ENCODE results near the gene GANAB.
"Not testable (repeated sequence)": the region's sequence is repeated elsewhere in the genome, so short reads cannot be mapped to it uniquely, and the experiment has no call there.

The GANAB gene

GRCh38 chr11:62603776-62604299, 42.6 kb downstream of the GANAB start:
- no peak for DNase-seq (ENCODE audit: extremely low spot score, insufficient read length, low read depth)
- FAIRE-seq: no peak

- DNase-seq (ENCODE audit: extremely low spot score, insufficient read length, low read depth): no peak
- no peak for FAIRE-seq
Observed at GRCh38 chr11:62603072-62603408, 43.4 kb downstream of the GANAB start.

- DNase-seq (ENCODE audit: extremely low spot score, insufficient read length, low read depth) (no peak), FAIRE-seq (no peak)
Observed at GRCh38 chr11:62602141-62603071, 44.0 kb downstream of the GANAB start.

- DNase-seq (ENCODE audit: extremely low spot score, insufficient read length, low read depth) (peak; percentile 90), FAIRE-seq (peak; percentile 99)
Observed at GRCh38 chr11:62601372-62602140, 44.9 kb downstream of the GANAB start, which contains the start of gene MTA2. Gene MTA2, minus strand, starts transcription at chr11:62601865. Its CDS starts 415 bp downstream, at chr11:62601450.

GRCh38 chr11:62601122-62601371, 45.4 kb downstream of the GANAB start:
- DNase-seq (ENCODE audit: extremely low spot score, insufficient read length, low read depth): no peak
- no peak for FAIRE-seq

GRCh38 chr11:62600367-62601121, 45.9 kb downstream of the GANAB start:
- no peak for DNase-seq (ENCODE audit: extremely low spot score, insufficient read length, low read depth)
- FAIRE-seq: peak; percentile 36

GRCh38 chr11:62599901-62600300, 46.5 kb downstream of the GANAB start:
- DNase-seq (ENCODE audit: extremely low spot score, insufficient read length, low read depth) (no peak), FAIRE-seq (no peak)

GRCh38 chr11:62599069-62599696, 47.2 kb downstream of the GANAB start:
- peak; percentile 90 for DNase-seq (ENCODE audit: extremely low spot score, insufficient read length, low read depth)
- FAIRE-seq: peak; percentile 99

GRCh38 chr11:62595124-62595523, 51.3 kb downstream of the GANAB start:
- DNase-seq (ENCODE audit: extremely low spot score, insufficient read length, low read depth): no peak
- no peak for FAIRE-seq

GRCh38 chr11:62593434-62594044, 52.9 kb downstream of the GANAB start:
- DNase-seq (ENCODE audit: extremely low spot score, insufficient read length, low read depth) (no peak), FAIRE-seq (peak; percentile 81)

GRCh38 chr11:62592989-62593421, 53.4 kb downstream of the GANAB start:
- no peak for DNase-seq (ENCODE audit: extremely low spot score, insufficient read length, low read depth)

GRCh38 chr11:62592146-62592815, 54.1 kb downstream of the GANAB start:
- no peak for FAIRE-seq
- DNase-seq (ENCODE audit: extremely low spot score, insufficient read length, low read depth): no peak

More at GRCh38 chr11:62592989-62593421, 53.4 kb downstream of the GANAB start:
- FAIRE-seq: no peak

GRCh38 chr11:62591448-62592145, 54.8 kb downstream of the GANAB start, which contains the start of gene TUT1:
Gene TUT1, minus strand, starts transcription at chr11:62591523. Its CDS starts 38 bp downstream, at chr11:62591485.
- DNase-seq (ENCODE audit: extremely low spot score, insufficient read length, low read depth) (peak; percentile 86), FAIRE-seq (peak; percentile 99)

- DNase-seq (ENCODE audit: extremely low spot score, insufficient read length, low read depth): no peak
- no peak for FAIRE-seq
Observed at GRCh38 chr11:62588966-62589637, 57.3 kb downstream of the GANAB start.

GRCh38 chr11:62585356-62585755, 61.1 kb downstream of the GANAB start:
- not testable (repeated sequence) for FAIRE-seq; DNase-seq (ENCODE audit: extremely low spot score, insufficient read length, low read depth)

- not testable (repeated sequence) for FAIRE-seq; DNase-seq (ENCODE audit: extremely low spot score, insufficient read length, low read depth)
Observed at GRCh38 chr11:62581735-62582134, 64.7 kb downstream of the GANAB start.

GRCh38 chr11:62580959-62581715, 65.3 kb downstream of the GANAB start:
- no peak for FAIRE-seq
- DNase-seq (ENCODE audit: extremely low spot score, insufficient read length, low read depth): no peak

All from GM18507 (cell line).